Muscle layer of colon (tissue), 2 donors: ENCODE measurements around the gene VPS51.

Source experiments
- H3K27ac ChIP-seq: one replicate; pipeline ENCODE4 v1.7.0; 2013; ENCODE audit warnings: low read depth, mild to moderate bottlenecking, low read length, moderate library complexity
- H3K27me3 ChIP-seq, 2 donors: one replicate each; pipeline ENCODE4 v1.7.0; 2013; ENCODE audit warnings: low read length in 2 of 2, mild to moderate bottlenecking in 2 of 2; ENCODE audit not compliant: insufficient read depth in 2 of 2, control insufficient read depth in 1 of 2
- H3K36me3 ChIP-seq: one replicate; pipeline ENCODE4 v1.7.0; 2013; ENCODE audit warnings: mild to moderate bottlenecking, low read length; ENCODE audit not compliant: insufficient read depth
- H3K4me1 ChIP-seq: one replicate; pipeline ENCODE4 v1.7.0; 2013; ENCODE audit warnings: mild to moderate bottlenecking, low read length; ENCODE audit not compliant: insufficient read depth
- H3K4me3 ChIP-seq, 2 donors: one replicate each; pipeline ENCODE4 v1.7.0; 2013; ENCODE audit warnings: low read length in 2 of 2, low read depth in 1 of 2, mild to moderate bottlenecking in 1 of 2, moderate library complexity in 1 of 2
- H3K9ac ChIP-seq: one replicate; pipeline ENCODE4 v1.7.0; 2013; ENCODE audit warnings: low read length
- H3K9me3 ChIP-seq: one replicate; pipeline ENCODE4 v1.7.0; 2013; ENCODE audit warnings: mild to moderate bottlenecking, low read length
- donor health status: abdominal sarcoma.
- donor health status: Adenocarcinoma of cecum.

Gene VPS51

GRCh38 chr11:65109231-65110198 lies 13.5 kb downstream of the VPS51 start:
- Histone ChIP-seq H3K27me3 (peaks cover 0 to 6% of the 10 kb centered on the region in 2 donors), H3K9ac (no peak overlapping the region), H3K27ac (no peak overlapping the region), H3K4me1 (peaks cover 31% of the 10 kb centered on the region), H3K9me3 (no peaks in the 10 kb centered on the region), H3K4me3 (no peak overlapping the region), H3K36me3 (peaks cover 23% of the 10 kb centered on the region)

- no peaks in the 10 kb centered on the region for H3K9me3 ChIP-seq
- H3K4me3 ChIP-seq, result no peak overlapping the region
- peak overlapping the region; percentile 58 for H3K27ac ChIP-seq
- H3K9ac ChIP-seq, result no peak overlapping the region
- H3K4me1 ChIP-seq, result peaks cover 31% of the 10 kb centered on the region
- peaks cover 0 to 6% of the 10 kb centered on the region in 2 donors for H3K27me3 ChIP-seq
- H3K36me3 ChIP-seq, result peaks cover 16% of the 10 kb centered on the region
Observed at GRCh38 chr11:65110354-65110861, 14.4 kb downstream of the VPS51 start.

- Histone ChIP-seq H3K4me3 (no peak overlapping the region), H3K27me3 (peaks cover 0 to 6% of the 10 kb centered on the region in 2 donors), H3K9me3 (no peaks in the 10 kb centered on the region), H3K36me3 (peaks cover 10% of the 10 kb centered on the region), H3K4me1 (peaks cover 35% of the 10 kb centered on the region), H3K27ac (peak overlapping the region; percentile 35), H3K9ac (no peak overlapping the region)
Observed at GRCh38 chr11:65111159-65111743, 15.2 kb downstream of the VPS51 start.

- H3K36me3 ChIP-seq, result peaks cover 10% of the 10 kb centered on the region
- H3K4me3 ChIP-seq, result peak within 1 kb of the TSS; percentile 63 to 66
- H3K9ac ChIP-seq, result peak within 1 kb of the TSS; percentile 44
- H3K27me3 ChIP-seq, result peaks cover 0 to 6% of the 10 kb centered on the region in 2 donors
- H3K4me1 ChIP-seq, result peaks cover 42% of the 10 kb centered on the region
- H3K27ac ChIP-seq, result peak within 1 kb of the TSS; percentile 59
- no peaks in the 10 kb centered on the region for H3K9me3 ChIP-seq
Observed at GRCh38 chr11:65111744-65112545, 15.9 kb downstream of the VPS51 start, which contains the start of gene TM7SF2. Gene TM7SF2, plus strand, starts transcription at chr11:65111872. Its CDS starts 144 bp downstream, at chr11:65112016.

- H3K27ac ChIP-seq, result peak overlapping the region; percentile 59
- peaks cover 10% of the 10 kb centered on the region for H3K36me3 ChIP-seq
- no peaks in the 10 kb centered on the region for H3K9me3 ChIP-seq
- peaks cover 43% of the 10 kb centered on the region for H3K4me1 ChIP-seq
- peak overlapping the region; percentile 63 to 66 for H3K4me3 ChIP-seq
- peak overlapping the region; percentile 44 for H3K9ac ChIP-seq
- peaks cover 0 to 6% of the 10 kb centered on the region in 2 donors for H3K27me3 ChIP-seq
Observed at GRCh38 chr11:65112546-65113360, 16.7 kb downstream of the VPS51 start.

DNA sequence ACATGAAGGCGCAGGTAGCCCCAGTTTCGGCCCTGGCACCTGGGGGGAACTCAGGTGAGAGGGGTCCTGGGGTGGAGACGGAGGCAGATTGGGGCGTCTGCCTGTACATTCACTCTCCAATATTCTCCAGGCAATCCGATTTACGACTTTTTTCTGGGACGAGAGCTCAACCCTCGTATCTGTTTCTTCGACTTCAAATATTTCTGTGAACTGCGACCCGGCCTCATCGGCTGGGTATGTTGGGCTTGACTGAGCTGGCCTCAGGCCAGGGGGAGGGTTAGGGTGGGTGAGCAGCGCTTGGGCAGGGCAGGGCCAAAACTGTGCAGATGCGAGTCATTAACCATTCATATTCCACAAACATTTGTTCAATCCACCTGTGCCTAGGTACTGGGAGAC lies 17.3 kb downstream of the VPS51 start:
- peaks cover 11% of the 10 kb centered on the region for H3K36me3 ChIP-seq
- no peak overlapping the region for H3K9ac ChIP-seq
- H3K4me3 ChIP-seq, result peak overlapping the region in 1 of 2 donors; percentile 63
- peaks cover 43% of the 10 kb centered on the region for H3K4me1 ChIP-seq
- no peak overlapping the region for H3K27ac ChIP-seq
- H3K27me3 ChIP-seq, result peaks cover 0 to 6% of the 10 kb centered on the region in 2 donors
- no peaks in the 10 kb centered on the region for H3K9me3 ChIP-seq

- Histone ChIP-seq H3K9me3 (no peaks in the 10 kb centered on the region), H3K27me3 (peaks cover 0 to 6% of the 10 kb centered on the region in 2 donors), H3K27ac (no peak overlapping the region), H3K36me3 (peaks cover 13% of the 10 kb centered on the region), H3K9ac (no peak overlapping the region), H3K4me3 (no peak overlapping the region), H3K4me1 (peaks cover 43% of the 10 kb centered on the region)
Observed at GRCh38 chr11:65113839-65114238, 17.8 kb downstream of the VPS51 start.

DNA sequence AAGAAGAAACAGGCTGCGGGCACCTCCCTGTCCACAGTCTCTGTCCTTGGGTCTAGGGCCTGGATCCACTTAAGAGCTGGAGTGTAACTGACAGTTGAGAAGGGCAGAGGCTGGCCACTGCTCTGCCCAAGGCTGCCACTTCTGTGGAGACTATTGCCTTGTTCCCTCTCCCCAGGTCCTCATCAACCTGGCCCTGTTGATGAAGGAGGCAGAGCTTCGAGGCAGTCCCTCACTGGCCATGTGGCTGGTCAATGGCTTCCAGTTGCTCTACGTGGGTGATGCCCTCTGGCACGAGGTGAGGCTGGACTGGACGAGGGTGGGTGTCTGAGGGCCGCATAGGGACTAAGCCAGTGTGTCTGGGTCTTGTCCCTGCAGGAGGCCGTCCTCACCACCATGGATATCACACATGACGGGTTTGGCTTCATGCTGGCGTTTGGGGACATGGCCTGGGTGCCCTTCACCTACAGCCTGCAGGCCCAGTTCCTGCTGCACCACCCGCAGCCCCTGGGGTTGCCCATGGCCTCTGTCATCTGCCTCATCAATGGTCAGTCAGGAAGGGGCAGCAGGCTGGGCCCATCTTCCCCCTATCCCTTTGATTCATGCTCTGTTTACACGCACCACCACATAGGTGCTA lies 18.6 kb downstream of the VPS51 start:
- Histone ChIP-seq H3K4me1 (peaks cover 43% of the 10 kb centered on the region), H3K9ac (no peak overlapping the region), H3K27me3 (peaks cover 0 to 6% of the 10 kb centered on the region in 2 donors), H3K9me3 (no peaks in the 10 kb centered on the region), H3K27ac (no peak overlapping the region), H3K36me3 (peaks cover 11% of the 10 kb centered on the region), H3K4me3 (no peak overlapping the region)

GRCh38 chr11:65115361-65116082 lies 19.5 kb downstream of the VPS51 start:
- Histone ChIP-seq H3K27me3 (peaks cover 0 to 6% of the 10 kb centered on the region in 2 donors), H3K4me1 (peaks cover 37% of the 10 kb centered on the region), H3K27ac (no peak overlapping the region), H3K9me3 (no peaks in the 10 kb centered on the region), H3K36me3 (peaks cover 20% of the 10 kb centered on the region), H3K9ac (no peak overlapping the region), H3K4me3 (no peak overlapping the region)
